IMR-90 (cell line): Measurements from ENCODE around the gene C9orf50. TPM values are rescaled to one million over a fixed set of nuclear protein-coding genes. Genes with fewer than 3 reads are reported as not detected.

Experiments
- ATAC-seq: fragments of 200-7000 bp; cut with Tn5 transposase; 2 replicates; pipeline ENCODE4 v1.9.1; 2020; ENCODE audit warnings: low read depth, mild to moderate bottlenecking, moderate library complexity
- BruUV-seq: library from RNA; stranded (reverse); fragments of 400-500 nt; replicated peaks from 2 replicates; lab custom pipeline; 2021; lab: Mats Ljungman, UMichigan
- CTCF ChIA-PET: fragments of 300-600 bp; formaldehyde crosslinking; extraction: SDS; loops from one replicate; lab custom pipeline; 2021; ENCODE audit warnings: antibody characterized with exemption; lab: Yijun Ruan, JAX
- POLR2A ChIA-PET: fragments of 300-600 bp; sonication (Branson Sonifier 250); formaldehyde crosslinking; loops from one replicate; lab custom pipeline; 2022; ENCODE audit warnings: antibody characterized with exemption; ENCODE audit not compliant: unreplicated experiment; lab: Charles Lee
- DNase-seq: peaks from one replicate; pipeline ENCODE4 v3.0.0; 2013
- H2AFZ ChIP-seq: replicated peaks from 2 replicates; pipeline ENCODE3; 2013; ENCODE audit warnings: low read length, mild to moderate bottlenecking; ENCODE audit not compliant: poor library complexity
- H2AK5ac ChIP-seq: 2 replicates; pipeline ENCODE4 v1.6.1; 2013; ENCODE audit warnings: low read depth, low read length, inconsistent platforms
- H2AK9ac ChIP-seq: replicated peaks from 2 replicates; pipeline ENCODE3; 2013; ENCODE audit warnings: mild to moderate bottlenecking, low read depth, low read length, moderate library complexity; ENCODE audit not compliant: poor library complexity
- H2BK120ac ChIP-seq: 2 replicates; pipeline ENCODE4 v1.6.1; 2013; ENCODE audit warnings: low read depth, low read length, inconsistent platforms
- H2BK15ac ChIP-seq: 3 replicates; pipeline ENCODE4 v1.6.1; 2013; ENCODE audit warnings: low read depth, low read length, inconsistent platforms
- H2BK20ac ChIP-seq: 2 replicates; pipeline ENCODE4 v1.6.1; 2013; ENCODE audit warnings: low read depth, mild to moderate bottlenecking, inconsistent platforms, low read length, moderate library complexity
- H2BK5ac ChIP-seq: 2 replicates; pipeline ENCODE4 v1.6.1; 2013; ENCODE audit warnings: mild to moderate bottlenecking, low read depth, low read length, inconsistent platforms; ENCODE audit not compliant: poor library complexity, severe bottlenecking
- H3K14ac ChIP-seq: replicated peaks from 2 replicates; pipeline ENCODE4 v1.6.1; 2013; ENCODE audit warnings: low read depth, low read length, inconsistent platforms
- H3K18ac ChIP-seq: 2 replicates; pipeline ENCODE4 v1.6.1; 2013; ENCODE audit warnings: low read depth, low read length, control low read depth
- H3K23ac ChIP-seq: 2 replicates; pipeline ENCODE4 v1.6.1; 2013; ENCODE audit warnings: low read depth, low read length, inconsistent platforms
- H3K27ac ChIP-seq: 2 replicates; pipeline ENCODE4 v1.5.1; 2013; ENCODE audit warnings: mild to moderate bottlenecking, control low read depth, low read length; ENCODE audit not compliant: insufficient read depth
- H3K27me3 ChIP-seq: 2 replicates; pipeline ENCODE4 v1.6.1; 2013; ENCODE audit warnings: low read length; ENCODE audit not compliant: control insufficient read depth, insufficient read depth
- H3K36me3 ChIP-seq: 2 replicates; pipeline ENCODE4 v1.6.1; 2013; ENCODE audit warnings: low read length, mixed read lengths; ENCODE audit not compliant: control insufficient read depth, insufficient read depth
- H3K4ac ChIP-seq: 2 replicates; pipeline ENCODE4 v1.6.1; 2013; ENCODE audit warnings: low read depth, low read length, inconsistent platforms
- H3K4me1 ChIP-seq: 2 replicates; pipeline ENCODE4 v1.6.1; 2013; ENCODE audit warnings: low read length, mixed read lengths; ENCODE audit not compliant: control insufficient read depth, insufficient read depth
- H3K4me2 ChIP-seq: 2 replicates; pipeline ENCODE4 v1.6.1; 2013; ENCODE audit warnings: low read depth, mild to moderate bottlenecking, control low read depth, low read length, moderate library complexity
- H3K4me3 ChIP-seq: 2 replicates; pipeline ENCODE4 v1.5.1; 2013; ENCODE audit warnings: low read depth, mild to moderate bottlenecking, control low read depth, low read length, moderate library complexity; ENCODE audit not compliant: insufficient read depth
- H3K56ac ChIP-seq: 2 replicates; pipeline ENCODE4 v1.6.1; 2013; ENCODE audit warnings: low read length, inconsistent platforms; ENCODE audit not compliant: insufficient read depth; ENCODE audit errors: extremely low read depth
- H3K79me1 ChIP-seq, 2 experiments: 2 replicates each; pipeline ENCODE4 v1.6.1; 2013; ENCODE audit warnings: low read length in 2 of 2, inconsistent platforms in 1 of 2, low read depth in 1 of 2
- H3K9ac ChIP-seq: 2 replicates; pipeline ENCODE4 v1.6.1; 2013; ENCODE audit warnings: low read depth, low read length, control low read depth
- H3K9me1 ChIP-seq: 2 replicates; pipeline ENCODE4 v1.6.1; 2013; ENCODE audit warnings: low read length, inconsistent platforms; ENCODE audit not compliant: insufficient read depth
- H3K9me3 ChIP-seq: 2 replicates; pipeline ENCODE4 v1.6.1; 2013; ENCODE audit warnings: low read length; ENCODE audit not compliant: control insufficient read depth, insufficient read depth
- H4K20me1 ChIP-seq: 2 replicates; pipeline ENCODE4 v1.6.1; 2013; ENCODE audit warnings: low read length, inconsistent platforms; ENCODE audit not compliant: insufficient read depth
- H4K5ac ChIP-seq: 2 replicates; pipeline ENCODE4 v1.6.1; 2013; ENCODE audit warnings: mild to moderate bottlenecking, low read depth, low read length, control low read depth
- H4K8ac ChIP-seq, 2 experiments: 2 replicates each; pipeline ENCODE4 v1.6.1; 2013; ENCODE audit warnings: low read depth in 2 of 2, low read length in 2 of 2, control low read depth in 1 of 2, inconsistent platforms in 1 of 2
- H4K91ac ChIP-seq: 2 replicates; pipeline ENCODE4 v1.6.1; 2013; ENCODE audit warnings: low read depth, low read length, inconsistent platforms; ENCODE audit not compliant: insufficient read depth
- BHLHE40 ChIP-seq: fragments of 150-350 bp; IDR thresholded peaks from 2 replicates; pipeline ENCODE4 v1.6.1; 2016; ENCODE audit warnings: mild to moderate bottlenecking, low read depth, low read length
- CHD1 ChIP-seq: IDR thresholded peaks from 2 replicates; pipeline ENCODE4 v1.6.1; 2012; ENCODE audit warnings: low read depth, low read length, improper control_type of control experiment
- FOS ChIP-seq: fragments of 150-350 bp; IDR thresholded peaks from 2 replicates; pipeline ENCODE4 v1.6.1; 2016; ENCODE audit warnings: low read depth, low read length
- MAFK ChIP-seq: IDR thresholded peaks from 2 replicates; pipeline ENCODE4 v1.6.1; 2012; ENCODE audit warnings: low read depth, low read length, improper control_type of control experiment
- MAZ ChIP-seq: IDR thresholded peaks from 2 replicates; pipeline ENCODE4 v1.6.1; 2012; ENCODE audit warnings: low read depth, mild to moderate bottlenecking, low read length, improper control_type of control experiment, moderate library complexity, borderline replicate concordance
- MXI1 ChIP-seq: IDR thresholded peaks from 2 replicates; pipeline ENCODE4 v1.6.1; 2012; ENCODE audit warnings: low read depth, mild to moderate bottlenecking, low read length, moderate library complexity, borderline replicate concordance
- NFE2L2 ChIP-seq: fragments of 150-350 bp; IDR thresholded peaks from 2 replicates; pipeline ENCODE4 v1.6.1; 2016; ENCODE audit warnings: low read depth, mild to moderate bottlenecking, low read length
- POLR2A ChIP-seq: IDR thresholded peaks from 2 replicates; pipeline ENCODE4 v1.6.1; 2012; ENCODE audit warnings: mild to moderate bottlenecking, low read depth, low read length
- RCOR1 ChIP-seq: IDR thresholded peaks from 2 replicates; pipeline ENCODE4 v1.6.1; 2012; ENCODE audit warnings: mild to moderate bottlenecking, low read length, improper control_type of control experiment; ENCODE audit not compliant: insufficient replicate concordance
- RFX5 ChIP-seq: IDR thresholded peaks from 2 replicates; pipeline ENCODE4 v1.8.0; 2012; ENCODE audit warnings: low read depth, mild to moderate bottlenecking, low read length, moderate library complexity
- SMC3 ChIP-seq: fragments of 150-350 bp; IDR thresholded peaks from 2 replicates; pipeline ENCODE4 v1.6.1; 2016; ENCODE audit warnings: low read depth, mild to moderate bottlenecking, antibody characterized with exemption, low read length, moderate library complexity
- USF2 ChIP-seq: fragments of 150-350 bp; IDR thresholded peaks from 2 replicates; pipeline ENCODE4 v1.6.1; 2017; ENCODE audit warnings: mild to moderate bottlenecking, antibody characterized with exemption, low read length, low read depth
- WGBS, 2 experiments: methylation state at CpG; one replicate each; pipeline versions ENCODE4 v1.1.5 to v1.1.7; 2013; ENCODE audit warnings: missing lambda C conversion rate in 2 of 2; ENCODE audit not compliant: insufficient read length in 1 of 2; ENCODE audit errors: extremely low coverage in 2 of 2; 5-methylcytosine and 5-hydroxymethylcytosine counted together
- dilution Hi-C: fragments of 300-500 bp; cut with HindIII; formaldehyde crosslinking; loops from one replicate; pipeline ENCODE4 v1.14.3; 2018; ENCODE audit warnings: low sequenced_read_pairs; ENCODE audit not compliant: unreplicated experiment
- in situ Hi-C: fragments of 300-500 bp; cut with MboI; formaldehyde crosslinking; loops from 3 replicates; pipeline ENCODE4 v1.14.3; 2019; ENCODE audit warnings: low sequenced_read_pairs, inconsistent platforms, mixed read lengths
- intact Hi-C: fragments of 100-400 bp; cut with micrococcal nuclease; formaldehyde crosslinking; loops from 2 replicates; pipeline ENCODE4 v1.10.0; 2022
- polyA plus RNA-seq, 3 experiments: library from polyadenylated mRNA; depleted of rRNA; stranded (reverse); fragments of >200 nt; gene quantifications; 2 replicates each; pipeline ENCODE4 v1.2.3, GENCODE V29; 2012; ENCODE audit warnings: low replicate concordance in 1 of 3
- total RNA-seq: library from RNA; depleted of rRNA; stranded (reverse); fragments of >200 nt; gene quantifications from 2 replicates; pipeline ENCODE4 v1.2.3, GENCODE V29; 2012
- TF ChIP-seq, protein P1 (sequence below): conservative IDR thresholded peaks from 2 replicates; pipeline ENCODE4 v1.5.1; 2012; ENCODE audit warnings: mild to moderate bottlenecking, low read depth, low read length, improper control_type of control experiment

C9orf50 gene
- total and polyA plus RNA-seq, 2 of the 4 experiments (the other 2 are of a cell fraction): 0.09 TPM; not detected in 1

- WGBS, 2 experiments: 93% methylated on average over 3 of the region's 11 CpGs; no CpG with 5 or more reads in 1 of the 2 experiments
- DNase-seq: no peak
- H3K27me3 ChIP-seq: no peaks in the 10 kb centered on the region
- H3K4me3 ChIP-seq: no peak overlapping the region
- H3K9me1 ChIP-seq: peaks cover 6% of the 10 kb centered on the region
- no peak for TF ChIP-seq FOS
- TF ChIP-seq SMC3: no peak
- no peak for TF ChIP-seq POLR2A
- no peak for TF ChIP-seq CHD1
- no peak for TF ChIP-seq RCOR1
- no peak for TF ChIP-seq NFE2L2
- no peak for TF ChIP-seq MXI1
- TF ChIP-seq, protein P1, sequence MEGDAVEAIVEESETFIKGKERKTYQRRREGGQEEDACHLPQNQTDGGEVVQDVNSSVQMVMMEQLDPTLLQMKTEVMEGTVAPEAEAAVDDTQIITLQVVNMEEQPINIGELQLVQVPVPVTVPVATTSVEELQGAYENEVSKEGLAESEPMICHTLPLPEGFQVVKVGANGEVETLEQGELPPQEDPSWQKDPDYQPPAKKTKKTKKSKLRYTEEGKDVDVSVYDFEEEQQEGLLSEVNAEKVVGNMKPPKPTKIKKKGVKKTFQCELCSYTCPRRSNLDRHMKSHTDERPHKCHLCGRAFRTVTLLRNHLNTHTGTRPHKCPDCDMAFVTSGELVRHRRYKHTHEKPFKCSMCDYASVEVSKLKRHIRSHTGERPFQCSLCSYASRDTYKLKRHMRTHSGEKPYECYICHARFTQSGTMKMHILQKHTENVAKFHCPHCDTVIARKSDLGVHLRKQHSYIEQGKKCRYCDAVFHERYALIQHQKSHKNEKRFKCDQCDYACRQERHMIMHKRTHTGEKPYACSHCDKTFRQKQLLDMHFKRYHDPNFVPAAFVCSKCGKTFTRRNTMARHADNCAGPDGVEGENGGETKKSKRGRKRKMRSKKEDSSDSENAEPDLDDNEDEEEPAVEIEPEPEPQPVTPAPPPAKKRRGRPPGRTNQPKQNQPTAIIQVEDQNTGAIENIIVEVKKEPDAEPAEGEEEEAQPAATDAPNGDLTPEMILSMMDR: no peak
- no peak for TF ChIP-seq MAFK
- TF ChIP-seq USF2: no peak
- TF ChIP-seq RFX5: no peak
- TF ChIP-seq BHLHE40: no peak
- TF ChIP-seq MAZ: no peak
- no peak overlapping the region for H2BK120ac ChIP-seq
- peaks cover 0 to 30% of the 10 kb centered on the region in 2 experiments; a peak in 3 of 4 replicates for H3K79me1 ChIP-seq
- peak overlapping the region; percentile 11 for H2AK9ac ChIP-seq
- ChIA-PET CTCF (no interaction called here), POLR2A (interaction anchor here (0.5 kb wide), 1 partner anchor 17 kb away, joined by 3 read pairs; no protein-coding TSS in a partner anchor)
- no peak for ATAC-seq
- no TSS peak for BruUV-seq
- H3K9ac ChIP-seq: no peak overlapping the region
- no peak overlapping the region for H3K27ac ChIP-seq
- H2AFZ ChIP-seq: peak overlapping the region; percentile 8
- H2BK20ac ChIP-seq: no peak overlapping the region
- H4K91ac ChIP-seq: 0 out of 2 replicates have a peak overlapping the region, but pooled peaks have one; percentile 16
- H2BK15ac ChIP-seq: no peak overlapping the region
- no peak overlapping the region for H3K14ac ChIP-seq
- in situ Hi-C loops (no loop called here), dilution Hi-C loops (no loop called here), intact Hi-C loops (no loop called here)
- no peak overlapping the region for H3K4me2 ChIP-seq
- 0 out of 2 replicates have a peak overlapping the region, but pooled peaks have one; percentile 8 for H2AK5ac ChIP-seq
- H3K23ac ChIP-seq: no peak overlapping the region
- H3K36me3 ChIP-seq: peaks cover 1% of the 10 kb centered on the region; the same call in 1 of the 2 replicates
- no peak overlapping the region for H3K18ac ChIP-seq
- H3K56ac ChIP-seq: no peak overlapping the region
- H3K9me3 ChIP-seq: no peaks in the 10 kb centered on the region
- H3K4me1 ChIP-seq: peaks cover 19% of the 10 kb centered on the region
- H4K20me1 ChIP-seq: peaks cover 22% of the 10 kb centered on the region
- no peak overlapping the region for H4K8ac ChIP-seq
- H3K4ac ChIP-seq: no peak overlapping the region
- no peak overlapping the region for H4K5ac ChIP-seq
- no peak overlapping the region for H2BK5ac ChIP-seq
Observed at GRCh38 chr9:129644365-129644764, 23.5 kb upstream of the C9orf50 start.
